AG04449 (cell line): ENCODE measurements around the gene KCNK15.
"Not testable (repeated sequence)": the region's sequence is repeated elsewhere in the genome, so short reads cannot be mapped to it uniquely, and the experiment has no call there.

Experiments
- CTCF ChIA-PET: fragments of 350-600 bp; formaldehyde crosslinking; extraction: SDS; loops from one replicate; lab custom pipeline; 2021; ENCODE audit warnings: antibody characterized with exemption; lab: Yijun Ruan, JAX
- POLR2A ChIA-PET: fragments of 400-600, 350-600 bp; formaldehyde crosslinking; extraction: SDS; loops from one replicate; lab custom pipeline; 2020; ENCODE audit warnings: antibody characterized with exemption, inconsistent platforms; lab: Yijun Ruan, JAX
- DNase-seq: peaks from one replicate; pipeline ENCODE4 v3.0.0-alpha.2; 2010; ENCODE audit warnings: low read depth, low spot score
- H3K4me3 ChIP-seq: 2 replicates; pipeline ENCODE4 v1.5.1; 2011; ENCODE audit warnings: low read depth, mild to moderate bottlenecking, control low read depth, low read length
- CTCF ChIP-seq: IDR thresholded peaks from one replicate; pipeline ENCODE4 v1.5.1; 2011; ENCODE audit warnings: mild to moderate bottlenecking, moderate library complexity, low read length, control low read depth, inconsistent platforms; ENCODE audit not compliant: insufficient read depth; ENCODE audit errors: missing control alignments

The KCNK15 gene

GRCh38 chr20:44762466-44763140 is 16.9 kb downstream of the KCNK15 start:
- no peak for TF ChIP-seq CTCF
- CTCF ChIA-PET: no interaction called here
- POLR2A ChIA-PET: no interaction called here

GRCh38 chr20:44763798-44764197 is 18.1 kb downstream of the KCNK15 start:
- DNase-seq, H3K4me3 ChIP-seq, POLR2A ChIA-PET, CTCF ChIA-PET: not testable (repeated sequence)

More at GRCh38 chr20:44762466-44763140, 16.9 kb downstream of the KCNK15 start:
- no peak for DNase-seq
- no peak overlapping the region for H3K4me3 ChIP-seq

DNA sequence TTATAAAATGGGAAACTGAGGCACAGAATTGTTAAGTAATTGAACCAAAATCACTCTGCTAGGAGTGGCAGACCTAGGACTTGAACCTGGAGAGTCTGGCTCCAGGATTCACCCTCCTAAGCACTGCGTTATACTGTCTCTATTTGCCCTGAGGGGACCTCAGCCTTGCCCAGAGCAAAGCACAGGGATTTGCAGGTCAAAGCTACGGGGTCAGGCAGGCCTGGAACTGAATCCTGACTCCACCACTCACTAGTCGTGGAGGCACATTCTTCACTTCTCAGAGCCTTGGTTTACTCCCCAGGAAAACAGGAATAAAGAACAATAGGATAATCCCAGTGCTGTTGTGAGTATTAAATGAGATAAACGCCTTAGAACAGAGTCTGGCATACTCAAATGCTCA is 19.4 kb downstream of the KCNK15 start:
- H3K4me3 ChIP-seq: no peak overlapping the region
- no peak for TF ChIP-seq CTCF
- DNase-seq: no peak
- POLR2A ChIA-PET: no interaction called here
- CTCF ChIA-PET: interaction anchor here (1.3 kb wide), 1 partner anchor 9 kb away, joined by 3 read pairs; no protein-coding TSS in a partner anchor

DNA sequence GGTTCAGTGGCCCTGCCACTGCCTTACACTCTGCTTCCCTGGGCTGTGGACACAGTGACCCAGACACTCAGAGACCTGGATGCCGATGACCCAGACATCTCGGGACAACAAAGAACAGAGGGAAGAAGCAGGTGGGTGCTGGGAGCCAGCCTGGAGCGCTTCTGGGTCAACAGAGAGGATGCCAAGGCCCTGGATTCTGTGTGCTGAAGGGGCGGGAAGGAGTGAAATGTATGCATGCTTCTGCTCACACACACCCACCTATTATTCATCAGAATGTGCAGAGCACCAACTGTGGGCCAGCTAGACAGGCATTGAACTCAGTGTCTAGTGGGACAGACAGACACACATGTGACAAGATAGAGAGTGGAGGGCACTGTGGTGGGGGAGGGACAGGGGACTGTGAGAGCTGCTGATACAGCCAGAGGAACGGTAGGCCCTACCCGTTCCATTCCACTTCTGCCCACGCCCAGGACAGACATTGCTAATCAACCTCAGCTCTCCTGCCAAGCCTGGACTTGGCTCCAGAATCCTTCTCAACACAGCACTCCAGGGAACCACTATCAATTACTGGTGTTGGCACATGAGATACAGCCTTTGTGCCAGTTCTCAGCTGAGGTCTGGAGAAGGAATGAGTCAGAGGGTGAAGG is 20.2 kb downstream of the KCNK15 start:
- CTCF ChIA-PET: interaction anchor here (0.8 to 4.6 kb wide), 3 partner anchors 10 to 37 kb away, joined by 3 to 25 read pairs (median 3); no protein-coding TSS in a partner anchor
- TF ChIP-seq CTCF: no peak
- H3K4me3 ChIP-seq: no peak overlapping the region
- DNase-seq: no peak
- POLR2A ChIA-PET: no interaction called here

GRCh38 chr20:44768256-44768655 is 22.6 kb downstream of the KCNK15 start:
- no peak for DNase-seq
- no peak overlapping the region for H3K4me3 ChIP-seq
- ChIA-PET CTCF (interaction anchor here (4.6 kb wide), 1 partner anchor 21 kb away, joined by 25 read pairs; no protein-coding TSS in a partner anchor), POLR2A (no interaction called here)
- TF ChIP-seq CTCF: no peak

DNA sequence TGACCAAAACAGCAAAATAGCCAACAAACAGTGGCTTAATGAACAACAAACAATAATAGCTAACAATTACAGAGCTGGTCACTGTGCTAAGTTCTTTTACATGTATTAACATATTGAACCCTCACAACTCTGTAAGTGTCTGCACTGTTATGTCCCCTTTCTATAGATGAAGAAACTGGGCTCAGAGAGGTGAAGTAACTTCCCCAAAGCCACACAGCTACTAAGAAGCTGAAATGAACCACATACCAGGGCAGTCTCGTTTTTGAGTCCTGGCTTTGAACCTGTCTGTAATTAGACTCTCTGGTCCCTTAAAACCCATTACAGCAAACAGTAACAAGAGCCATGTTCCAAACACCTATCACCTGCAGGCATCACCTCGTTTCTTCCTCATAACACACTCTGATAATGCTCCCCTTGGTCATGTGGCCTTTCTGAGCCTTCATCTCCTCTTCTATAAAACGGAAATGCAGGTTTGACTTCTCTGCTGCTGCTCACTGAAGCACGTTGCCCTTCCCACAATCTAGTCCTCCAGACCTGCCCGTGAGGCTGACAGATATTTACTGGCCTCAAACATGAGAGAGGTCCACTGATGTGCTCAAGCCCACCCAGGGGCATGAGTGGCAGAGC is 23.3 kb downstream of the KCNK15 start:
- CTCF ChIA-PET: interaction anchor here (4.6 kb wide), 1 partner anchor 22 kb away, joined by 25 read pairs; no protein-coding TSS in a partner anchor
- POLR2A ChIA-PET: no interaction called here
- DNase-seq: no peak
- no peak for TF ChIP-seq CTCF
- H3K4me3 ChIP-seq: no peak overlapping the region
